ENCODE measurements around the gene PHC3.

PHC3 gene

DNA sequence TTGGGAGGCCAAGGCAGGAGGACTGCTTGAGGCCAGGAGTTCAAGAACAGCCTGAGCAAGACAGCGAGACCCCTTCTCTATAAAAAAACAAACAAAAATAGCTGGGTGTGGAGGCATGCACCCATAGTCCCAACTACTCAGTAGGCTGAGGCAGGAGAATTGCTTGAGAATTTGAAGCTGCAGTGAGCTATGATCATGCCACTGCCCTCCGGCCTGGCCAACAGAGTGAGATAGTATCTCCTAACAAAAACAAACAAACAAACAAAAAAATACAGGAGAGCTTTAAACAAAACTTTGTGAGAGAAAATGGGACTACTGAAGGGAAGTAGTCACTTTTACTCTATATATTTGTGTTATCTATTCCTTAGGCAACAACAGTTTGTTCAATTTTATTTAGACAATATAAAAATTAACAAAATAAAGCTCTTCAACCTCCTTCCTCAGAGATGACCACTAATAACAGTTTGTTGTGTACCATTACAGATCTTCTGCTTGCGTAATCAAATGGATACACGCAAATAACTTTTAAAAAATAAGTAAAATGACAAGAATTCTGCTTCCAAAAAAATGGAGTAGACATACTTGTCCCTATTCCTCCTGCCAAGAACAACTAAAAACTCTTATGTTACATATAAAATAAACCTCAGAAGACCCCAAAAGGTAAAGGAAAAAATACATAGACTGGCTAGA lies 17.4 kb downstream of the PHC3 start:
- no peak for DNase-seq (ENCODE audit: low spot score)
- in situ Hi-C loops (cut with MboI; ENCODE audit: low sequenced_read_pairs, unreplicated experiment), result no loop called here
- TF ChIP-seq, protein P1, sequence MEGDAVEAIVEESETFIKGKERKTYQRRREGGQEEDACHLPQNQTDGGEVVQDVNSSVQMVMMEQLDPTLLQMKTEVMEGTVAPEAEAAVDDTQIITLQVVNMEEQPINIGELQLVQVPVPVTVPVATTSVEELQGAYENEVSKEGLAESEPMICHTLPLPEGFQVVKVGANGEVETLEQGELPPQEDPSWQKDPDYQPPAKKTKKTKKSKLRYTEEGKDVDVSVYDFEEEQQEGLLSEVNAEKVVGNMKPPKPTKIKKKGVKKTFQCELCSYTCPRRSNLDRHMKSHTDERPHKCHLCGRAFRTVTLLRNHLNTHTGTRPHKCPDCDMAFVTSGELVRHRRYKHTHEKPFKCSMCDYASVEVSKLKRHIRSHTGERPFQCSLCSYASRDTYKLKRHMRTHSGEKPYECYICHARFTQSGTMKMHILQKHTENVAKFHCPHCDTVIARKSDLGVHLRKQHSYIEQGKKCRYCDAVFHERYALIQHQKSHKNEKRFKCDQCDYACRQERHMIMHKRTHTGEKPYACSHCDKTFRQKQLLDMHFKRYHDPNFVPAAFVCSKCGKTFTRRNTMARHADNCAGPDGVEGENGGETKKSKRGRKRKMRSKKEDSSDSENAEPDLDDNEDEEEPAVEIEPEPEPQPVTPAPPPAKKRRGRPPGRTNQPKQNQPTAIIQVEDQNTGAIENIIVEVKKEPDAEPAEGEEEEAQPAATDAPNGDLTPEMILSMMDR (IDR thresholded peaks at IDR 0.05; ENCODE audit: borderline replicate concordance, control extremely low read depth, extremely low read depth, insufficient read depth, missing control alignments), result no peak

DNA sequence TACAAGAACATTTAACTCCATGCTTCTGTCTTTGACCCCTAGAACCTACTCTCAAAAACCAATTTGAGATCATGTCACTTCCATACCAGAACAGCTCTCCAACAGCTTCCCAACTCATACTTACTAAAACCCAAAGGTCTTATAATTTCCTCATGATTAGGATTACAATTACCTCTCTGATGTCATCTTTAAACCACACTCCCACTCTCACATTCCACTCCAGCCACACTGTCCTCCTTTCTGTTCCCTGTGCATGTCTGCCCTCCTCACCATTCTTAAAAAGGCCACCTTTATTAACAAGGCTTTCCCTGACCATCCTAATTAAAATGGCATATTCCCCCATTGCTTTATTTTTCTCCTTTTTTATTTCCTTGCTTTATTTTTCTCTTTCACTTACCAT lies 18.9 kb downstream of the PHC3 start:
- TF ChIP-seq, protein P1 (IDR thresholded peaks at IDR 0.05; ENCODE audit: borderline replicate concordance, control extremely low read depth, extremely low read depth, insufficient read depth, missing control alignments), result no peak
- in situ Hi-C loops (cut with MboI; ENCODE audit: low sequenced_read_pairs, unreplicated experiment), result no loop called here

DNA sequence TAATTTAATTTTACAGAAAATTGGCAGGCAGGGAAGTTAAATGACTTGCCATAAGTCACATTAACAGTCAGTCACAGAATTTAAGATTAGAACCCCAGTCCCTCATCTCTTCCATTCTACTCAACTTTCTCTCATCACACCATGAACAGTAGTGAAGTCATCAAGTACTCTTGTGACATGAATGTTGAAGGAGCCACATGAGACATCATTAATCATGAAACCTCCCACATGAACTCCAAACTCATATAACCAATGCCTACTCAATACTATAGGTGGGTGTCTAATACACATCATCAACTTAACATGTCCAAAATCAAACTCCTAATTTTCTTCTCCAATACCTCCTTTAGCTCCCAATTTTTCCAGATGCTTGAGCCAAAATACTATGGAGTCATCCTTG lies 19.5 kb downstream of the PHC3 start:
- no peak for DNase-seq (ENCODE audit: low spot score)
- TF ChIP-seq, protein P1 (IDR thresholded peaks at IDR 0.05; ENCODE audit: borderline replicate concordance, control extremely low read depth, extremely low read depth, insufficient read depth, missing control alignments), result no peak
- in situ Hi-C loops (cut with MboI; ENCODE audit: low sequenced_read_pairs, unreplicated experiment), result no loop called here

More for the DNA sequence above, 18.9 kb downstream of the PHC3 start:
- DNase-seq (ENCODE audit: low spot score), result no peak

DNA sequence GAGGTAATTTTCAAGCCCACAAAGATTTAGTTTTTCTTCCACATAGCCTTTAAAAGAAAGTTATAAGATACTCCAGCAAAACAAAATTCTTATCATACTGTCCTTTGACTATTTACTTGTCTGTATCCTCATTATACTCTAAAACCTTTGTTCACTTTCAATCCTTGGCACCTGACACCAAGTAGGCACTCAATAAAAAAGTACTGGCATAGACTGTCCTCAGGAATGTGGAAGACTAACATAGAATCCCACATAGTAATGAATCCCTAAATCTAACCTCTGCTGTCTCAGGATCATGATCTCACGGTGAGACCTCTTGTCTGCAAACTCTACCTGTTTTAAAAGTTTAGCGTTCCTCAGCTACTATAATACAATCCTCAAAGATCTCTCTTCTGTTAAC lies 21.6 kb downstream of the PHC3 start:
- DNase-seq (ENCODE audit: low spot score), result no peak
- in situ Hi-C loops (cut with MboI; ENCODE audit: low sequenced_read_pairs, unreplicated experiment), result no loop called here
- TF ChIP-seq, protein P1 (IDR thresholded peaks at IDR 0.05; ENCODE audit: borderline replicate concordance, control extremely low read depth, extremely low read depth, insufficient read depth, missing control alignments), result no peak

DNA sequence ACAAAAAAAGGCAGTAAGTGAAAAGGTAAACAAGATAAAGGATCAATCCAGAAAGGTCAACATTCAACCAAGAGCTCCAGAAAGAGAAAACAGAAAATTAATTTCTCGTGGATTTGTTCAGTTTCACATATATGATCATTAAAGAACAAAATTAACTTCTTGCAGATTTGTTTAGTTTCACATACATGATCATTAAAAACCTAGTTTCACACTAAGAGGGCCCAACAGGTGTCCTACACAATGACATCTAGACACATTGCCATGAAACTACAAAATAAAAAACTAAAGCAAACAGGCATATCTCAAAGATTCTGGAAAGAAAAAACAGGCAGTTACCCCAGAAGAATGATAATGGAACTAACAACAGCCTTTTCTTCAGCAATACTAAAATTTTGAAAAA lies 22.1 kb downstream of the PHC3 start:
- in situ Hi-C loops (cut with MboI; ENCODE audit: low sequenced_read_pairs, unreplicated experiment), result no loop called here
- DNase-seq (ENCODE audit: low spot score), result no peak
- TF ChIP-seq, protein P1 (IDR thresholded peaks at IDR 0.05; ENCODE audit: borderline replicate concordance, control extremely low read depth, extremely low read depth, insufficient read depth, missing control alignments), result no peak

DNA sequence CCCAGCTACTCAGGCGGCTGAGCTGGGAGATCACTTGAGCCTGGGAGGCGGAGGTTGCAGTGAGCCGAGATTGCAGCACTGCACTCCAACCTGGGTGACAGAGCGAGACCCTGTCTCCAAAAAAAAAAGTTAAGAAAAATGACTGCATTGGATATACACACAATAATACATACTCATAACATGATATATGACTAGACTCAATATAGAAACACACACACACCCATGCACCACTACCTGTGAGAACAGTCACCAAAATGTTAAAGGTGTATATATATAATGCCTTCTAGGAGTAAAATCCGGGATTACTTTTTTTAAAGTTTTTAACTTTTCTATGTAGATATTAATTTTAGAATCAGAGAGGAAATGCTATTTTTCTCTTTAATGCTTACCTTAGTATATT lies 25.9 kb downstream of the PHC3 start:
- DNase-seq (ENCODE audit: low spot score), result no peak
- TF ChIP-seq, protein P1 (IDR thresholded peaks at IDR 0.05; ENCODE audit: borderline replicate concordance, control extremely low read depth, extremely low read depth, insufficient read depth, missing control alignments), result no peak
- in situ Hi-C loops (cut with MboI; ENCODE audit: low sequenced_read_pairs, unreplicated experiment), result no loop called here

All from GM13976 (cell line).